Renal pelvis (tissue), 4 donors: ENCODE results near the gene MICALL2. TPM values are rescaled to one million over a fixed set of nuclear protein-coding genes. Genes with fewer than 3 reads are reported as not detected.

ENCODE experiments used
- DNase-seq: peaks from one replicate; pipeline ENCODE4 v3.0.0-alpha.2; 2013
- polyA plus RNA-seq, 3 donors: library from polyadenylated mRNA; unstranded; fragments of 120-200 nt; gene quantifications; one replicate each; pipeline ENCODE4 v1.2.1, GENCODE V29; 2013; ENCODE audit not compliant: insufficient read length in 3 of 3

Gene MICALL2
- polyA plus RNA-seq, 3 donors, result 9.6 to 13.7 (median 10.6) TPM

GRCh38 chr7:1494866-1495563, 35.7 kb upstream of the MICALL2 start:
- no peak for DNase-seq

GRCh38 chr7:1494447-1494846, 35.2 kb upstream of the MICALL2 start:
- DNase-seq, result no peak

- DNase-seq, result no peak
These were observed 34.3 kb upstream of the MICALL2 start for GRCh38 chr7:1493571-1493970.

GRCh38 chr7:1493129-1493528, 33.9 kb upstream of the MICALL2 start:
- DNase-seq, result no peak

GRCh38 chr7:1492640-1493039, 33.4 kb upstream of the MICALL2 start:
- DNase-seq, result no peak

- no peak for DNase-seq
These were observed 33.0 kb upstream of the MICALL2 start for GRCh38 chr7:1492221-1492620.

- no peak for DNase-seq
These were observed 31.6 kb upstream of the MICALL2 start for GRCh38 chr7:1490837-1491236.

GRCh38 chr7:1489336-1489735, 30.1 kb upstream of the MICALL2 start:
- no peak for DNase-seq

GRCh38 chr7:1488016-1488415, 28.7 kb upstream of the MICALL2 start:
- no peak for DNase-seq

- DNase-seq, result no peak
These were observed 28.2 kb upstream of the MICALL2 start for GRCh38 chr7:1487466-1487865.

- DNase-seq, result no peak
These were observed 27.3 kb upstream of the MICALL2 start for GRCh38 chr7:1486571-1486970.

GRCh38 chr7:1485156-1485555, 25.9 kb upstream of the MICALL2 start:
- no peak for DNase-seq

- DNase-seq, result no peak
These were observed 25.3 kb upstream of the MICALL2 start for GRCh38 chr7:1484569-1484968.

- no peak for DNase-seq
These were observed 24.6 kb upstream of the MICALL2 start for GRCh38 chr7:1483536-1484505.

GRCh38 chr7:1483079-1483478, 23.8 kb upstream of the MICALL2 start:
- no peak for DNase-seq

GRCh38 chr7:1481300-1481699, 22.0 kb upstream of the MICALL2 start:
- DNase-seq, result no peak

- DNase-seq, result no peak
These were observed 21.4 kb upstream of the MICALL2 start for GRCh38 chr7:1480670-1481069.

GRCh38 chr7:1479287-1479686, 20.0 kb upstream of the MICALL2 start:
- DNase-seq, result no peak

- DNase-seq, result no peak
These were observed 19.2 kb upstream of the MICALL2 start for GRCh38 chr7:1478480-1478879.

GRCh38 chr7:1476859-1477258, 17.6 kb upstream of the MICALL2 start:
- no peak for DNase-seq

GRCh38 chr7:1475991-1476390, 16.7 kb upstream of the MICALL2 start:
- DNase-seq, result no peak

- DNase-seq, result no peak
These were observed 16.1 kb upstream of the MICALL2 start for GRCh38 chr7:1475393-1475792.

- DNase-seq, result no peak
These were observed 15.5 kb upstream of the MICALL2 start for GRCh38 chr7:1474736-1475135.
